Liver (tissue), 2 donors: Measurements from ENCODE around the gene AGTRAP.

Experiments used
- SP1 ChIP-seq: IDR thresholded peaks from 2 replicates; pipeline ENCODE4 v1.6.1; 2018; ENCODE audit warnings: antibody characterized with exemption, mild to moderate bottlenecking
- YY1 ChIP-seq: IDR thresholded peaks from 2 replicates; pipeline ENCODE4 v1.6.1; 2016; ENCODE audit warnings: antibody characterized with exemption, mild to moderate bottlenecking
- TF ChIP-seq, protein P1 (sequence below): IDR thresholded peaks from 2 replicates; pipeline ENCODE4 v1.6.1; 2016; ENCODE audit warnings: antibody characterized with exemption
- TF ChIP-seq, protein P2 (sequence below): IDR thresholded peaks from 2 replicates; pipeline ENCODE4 v1.6.1; 2016; ENCODE audit warnings: antibody characterized with exemption, mild to moderate bottlenecking
- donor health status: healthy.

DNA sequence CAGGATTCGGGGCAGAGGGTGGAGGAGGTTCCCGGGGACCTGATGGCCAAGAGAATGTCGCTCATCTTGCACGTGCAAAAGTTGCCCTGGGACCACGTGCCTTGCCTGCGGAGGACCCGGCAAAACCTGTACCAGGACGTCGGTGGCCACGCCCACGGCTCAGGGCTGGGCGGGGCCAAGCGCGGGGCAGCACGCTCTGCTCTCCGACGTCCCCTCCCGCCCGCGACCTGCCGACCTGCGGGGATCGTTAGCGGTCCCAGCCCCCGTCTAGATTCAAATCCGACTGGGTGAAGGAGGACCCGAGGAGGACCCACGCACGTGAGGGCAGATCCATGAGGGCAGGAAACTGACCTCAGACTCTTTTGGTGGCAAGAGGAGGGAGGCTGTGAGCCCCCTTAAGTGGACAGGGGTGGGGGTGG is 26.1 kb downstream of the AGTRAP start, which contains the start of gene C1orf167:
- TF ChIP-seq, protein P1, sequence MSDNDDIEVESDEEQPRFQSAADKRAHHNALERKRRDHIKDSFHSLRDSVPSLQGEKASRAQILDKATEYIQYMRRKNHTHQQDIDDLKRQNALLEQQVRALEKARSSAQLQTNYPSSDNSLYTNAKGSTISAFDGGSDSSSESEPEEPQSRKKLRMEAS: no peak
- TF ChIP-seq YY1 (no peak), SP1 (no peak)
- TF ChIP-seq, protein P2, sequence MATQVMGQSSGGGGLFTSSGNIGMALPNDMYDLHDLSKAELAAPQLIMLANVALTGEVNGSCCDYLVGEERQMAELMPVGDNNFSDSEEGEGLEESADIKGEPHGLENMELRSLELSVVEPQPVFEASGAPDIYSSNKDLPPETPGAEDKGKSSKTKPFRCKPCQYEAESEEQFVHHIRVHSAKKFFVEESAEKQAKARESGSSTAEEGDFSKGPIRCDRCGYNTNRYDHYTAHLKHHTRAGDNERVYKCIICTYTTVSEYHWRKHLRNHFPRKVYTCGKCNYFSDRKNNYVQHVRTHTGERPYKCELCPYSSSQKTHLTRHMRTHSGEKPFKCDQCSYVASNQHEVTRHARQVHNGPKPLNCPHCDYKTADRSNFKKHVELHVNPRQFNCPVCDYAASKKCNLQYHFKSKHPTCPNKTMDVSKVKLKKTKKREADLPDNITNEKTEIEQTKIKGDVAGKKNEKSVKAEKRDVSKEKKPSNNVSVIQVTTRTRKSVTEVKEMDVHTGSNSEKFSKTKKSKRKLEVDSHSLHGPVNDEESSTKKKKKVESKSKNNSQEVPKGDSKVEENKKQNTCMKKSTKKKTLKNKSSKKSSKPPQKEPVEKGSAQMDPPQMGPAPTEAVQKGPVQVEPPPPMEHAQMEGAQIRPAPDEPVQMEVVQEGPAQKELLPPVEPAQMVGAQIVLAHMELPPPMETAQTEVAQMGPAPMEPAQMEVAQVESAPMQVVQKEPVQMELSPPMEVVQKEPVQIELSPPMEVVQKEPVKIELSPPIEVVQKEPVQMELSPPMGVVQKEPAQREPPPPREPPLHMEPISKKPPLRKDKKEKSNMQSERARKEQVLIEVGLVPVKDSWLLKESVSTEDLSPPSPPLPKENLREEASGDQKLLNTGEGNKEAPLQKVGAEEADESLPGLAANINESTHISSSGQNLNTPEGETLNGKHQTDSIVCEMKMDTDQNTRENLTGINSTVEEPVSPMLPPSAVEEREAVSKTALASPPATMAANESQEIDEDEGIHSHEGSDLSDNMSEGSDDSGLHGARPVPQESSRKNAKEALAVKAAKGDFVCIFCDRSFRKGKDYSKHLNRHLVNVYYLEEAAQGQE: no peak
